Activated CD4-positive, alpha-beta T cell treated with anti-CD3 and anti-CD28 coated beads for 36 hours (primary cell): Measurements from ENCODE around the gene OR52I2. TPM values are rescaled to one million over a fixed set of nuclear protein-coding genes. Genes with fewer than 3 reads are reported as not detected.

Experiments
- ATAC-seq: fragments of 200-7000 bp; cut with Tn5 transposase; one replicate; pipeline ENCODE4 v1.10.0; 2021; ENCODE audit warnings: mild to moderate bottlenecking, moderate library complexity
- CTCF ChIA-PET: fragments of 350-600 bp; sonication (Branson Sonifier 250); formaldehyde crosslinking; loops from one replicate; lab custom pipeline; 2021; ENCODE audit warnings: antibody characterized with exemption; lab: Charles Lee
- POLR2A ChIA-PET: fragments of 350-600 bp; sonication (Branson Sonifier 250); formaldehyde crosslinking; loops from one replicate; lab custom pipeline; 2021; ENCODE audit warnings: antibody characterized with exemption, inconsistent platforms; lab: Charles Lee
- DNase-seq: peaks from one replicate; pipeline ENCODE4 v3.0.0-alpha.2; 2020
- H3K27ac Mint-ChIP-seq: one replicate; pipeline ENCODE4 v1.8.0; 2021; ENCODE audit warnings: mixed read lengths
- H3K27me3 Mint-ChIP-seq: one replicate; pipeline ENCODE4 v1.8.0; 2021; ENCODE audit warnings: mixed read lengths
- H3K36me3 Mint-ChIP-seq: one replicate; pipeline ENCODE4 v1.8.0; 2021; ENCODE audit warnings: low read depth, mixed read lengths
- H3K4me1 Mint-ChIP-seq: one replicate; pipeline ENCODE4 v1.8.0; 2021; ENCODE audit warnings: mixed read lengths
- H3K4me3 Mint-ChIP-seq: one replicate; pipeline ENCODE4 v1.8.0; 2021; ENCODE audit warnings: mild to moderate bottlenecking, moderate library complexity, mixed read lengths
- H3K9me3 Mint-ChIP-seq: one replicate; pipeline ENCODE4 v1.8.0; 2021; ENCODE audit warnings: low read depth, mixed read lengths
- intact Hi-C, 2 experiments: fragments of 100-400 bp; cut with DNase I in 1 of 2; cut with micrococcal nuclease in 1 of 2; formaldehyde crosslinking; loops; one replicate each; pipeline versions ENCODE4 v1.14.2 to v1.15.1; 2022 to 2024; cut with DNase I, micrococcal nuclease
- total RNA-seq, 2 experiments: library from RNA; stranded (reverse); gene quantifications; one replicate each; pipeline ENCODE4 v1.2.3, GENCODE V29; 2021

Gene OR52I2
- total RNA-seq, 2 experiments from 2014 or later, result not detected

GRCh38 chr11:4610258-4610935, 28.9 kb downstream of the OR52I2 start:
- CTCF ChIA-PET, result interaction anchor here (0.7 kb wide), 1 partner anchor 850 kb away, joined by 3 read pairs; no protein-coding TSS in a partner anchor
- Mint-ChIP-seq H3K27me3 (no peaks in the 10 kb centered on the region), H3K4me3 (peak overlapping the region; percentile 60), H3K36me3 (no peaks in the 10 kb centered on the region), H3K4me1 (peaks cover 35% of the 10 kb centered on the region), H3K9me3 (no peaks in the 10 kb centered on the region), H3K27ac (peak overlapping the region; percentile 87)
- POLR2A ChIA-PET, result no interaction called here
- intact Hi-C loops, result no loop called here
- DNase-seq (peak; percentile 56), ATAC-seq (no peak)

DNA sequence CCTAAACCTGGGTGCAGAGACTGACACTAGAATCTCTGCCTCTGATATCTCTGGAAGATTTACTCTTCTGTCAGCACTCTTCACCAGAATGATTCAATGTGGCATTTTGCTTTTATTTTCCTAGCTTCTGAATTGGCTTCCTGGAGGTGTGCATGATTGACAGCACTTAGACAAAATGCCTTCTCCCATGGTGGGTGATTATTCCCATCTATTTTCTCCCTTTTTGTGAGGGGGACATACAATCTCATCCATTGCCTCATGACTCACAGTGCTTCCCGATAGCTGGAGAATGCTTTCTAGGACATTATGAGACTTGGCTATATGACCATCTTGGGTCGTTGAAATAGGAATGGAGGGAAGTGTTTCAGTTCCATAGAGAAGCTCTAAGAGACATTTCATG, 30.4 kb downstream of the OR52I2 start:
- DNase-seq (no peak), ATAC-seq (no peak)
- H3K27ac Mint-ChIP-seq, result no peak overlapping the region
- no peaks in the 10 kb centered on the region for H3K27me3 Mint-ChIP-seq
- no peaks in the 10 kb centered on the region for H3K9me3 Mint-ChIP-seq
- H3K4me1 Mint-ChIP-seq, result peaks cover 25% of the 10 kb centered on the region
- ChIA-PET POLR2A (no interaction called here), CTCF (interaction anchor here (0.5 to 1.9 kb wide), 4 partner anchors 15 to 738 kb away, joined by 3 to 8 read pairs (median 4); no protein-coding TSS in a partner anchor)
- H3K36me3 Mint-ChIP-seq, result no peaks in the 10 kb centered on the region
- intact Hi-C loops, result no loop called here
- H3K4me3 Mint-ChIP-seq, result no peak overlapping the region

- no peak for ATAC-seq
- intact Hi-C loops, result no loop called here
- DNase-seq, result no peak
- peaks cover 7% of the 10 kb centered on the region for H3K27me3 Mint-ChIP-seq
- H3K27ac Mint-ChIP-seq, result no peak overlapping the region
- H3K4me1 Mint-ChIP-seq, result no peaks in the 10 kb centered on the region
- ChIA-PET CTCF (no interaction called here), POLR2A (no interaction called here)
- H3K9me3 Mint-ChIP-seq, result no peaks in the 10 kb centered on the region
- H3K4me3 Mint-ChIP-seq, result no peak overlapping the region
- no peaks in the 10 kb centered on the region for H3K36me3 Mint-ChIP-seq
These were observed 34.4 kb downstream of the OR52I2 start for GRCh38 chr11:4615856-4616444.

DNA sequence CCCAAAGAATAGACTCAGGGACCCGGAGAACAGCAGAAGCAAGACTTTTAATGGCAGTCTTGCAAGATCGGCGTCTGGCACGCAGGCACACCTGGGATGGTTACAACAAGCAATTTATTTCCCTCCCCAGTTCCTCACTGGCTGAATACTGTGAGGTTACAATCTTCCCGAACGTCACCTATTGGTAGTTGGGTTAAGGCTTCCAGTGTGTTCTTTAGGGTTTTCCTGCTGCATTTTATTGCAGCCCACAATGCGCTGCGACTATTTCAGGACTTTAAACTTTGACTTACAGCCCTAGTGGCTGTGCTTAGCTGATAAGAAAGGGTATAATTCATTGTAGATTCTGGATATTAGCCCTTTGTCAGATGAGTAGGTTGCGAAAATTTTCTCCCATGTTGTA, 38.0 kb downstream of the OR52I2 start:
- no peaks in the 10 kb centered on the region for H3K4me1 Mint-ChIP-seq
- no peaks in the 10 kb centered on the region for H3K9me3 Mint-ChIP-seq
- H3K4me3 Mint-ChIP-seq, result no peak overlapping the region
- no peaks in the 10 kb centered on the region for H3K36me3 Mint-ChIP-seq
- intact Hi-C loops, result no loop called here
- ChIA-PET POLR2A (no interaction called here), CTCF (no interaction called here)
- peaks cover 12% of the 10 kb centered on the region for H3K27me3 Mint-ChIP-seq
- DNase-seq (no peak), ATAC-seq (no peak)
- no peak overlapping the region for H3K27ac Mint-ChIP-seq

DNA sequence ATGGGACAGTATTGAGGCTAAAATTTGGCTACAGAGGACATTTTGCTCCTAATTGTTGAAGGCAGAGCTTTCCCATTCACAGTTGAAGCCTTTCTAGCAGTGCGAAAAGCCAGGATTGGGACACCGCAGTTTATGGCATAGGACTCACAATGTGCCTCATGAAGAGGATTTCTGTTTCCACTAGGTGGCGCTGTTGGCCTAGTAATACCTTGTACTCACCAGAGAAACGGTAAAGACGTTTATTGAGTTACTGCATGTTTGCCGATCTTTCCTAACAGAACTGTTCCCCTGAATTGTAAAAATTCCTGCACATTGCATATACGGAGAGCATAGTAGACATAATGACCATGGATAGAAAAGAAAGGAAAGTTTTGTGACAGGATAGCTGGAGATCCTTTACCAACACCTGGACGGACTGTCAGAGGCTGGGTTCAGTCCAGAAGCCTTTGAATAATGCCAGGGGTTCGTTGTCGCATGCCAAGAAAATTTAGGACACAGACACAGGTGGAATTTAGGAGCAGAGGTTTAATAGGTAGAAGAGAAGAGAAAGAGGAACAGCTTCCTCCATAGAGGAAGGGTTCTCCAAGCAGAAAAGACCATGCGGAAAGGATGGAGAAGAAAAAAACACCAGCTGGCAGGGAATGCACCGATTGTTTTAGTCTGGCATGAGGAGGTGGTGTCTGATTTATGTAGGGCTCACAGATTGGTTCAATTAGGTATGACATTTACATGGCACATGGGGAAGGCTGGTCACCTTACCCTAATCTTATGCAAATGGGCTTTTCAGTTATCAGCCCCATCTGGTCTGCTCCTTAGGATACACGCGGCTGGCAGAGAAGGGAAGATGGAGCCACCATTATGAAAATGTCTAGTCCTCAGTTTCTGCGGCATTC, 44.9 kb downstream of the OR52I2 start:
- ChIA-PET CTCF (interaction anchor here (0.7 to 5.6 kb wide), 10 partner anchors 11 to 754 kb away, joined by 3 to 44 read pairs (median 4); partner anchors contain the start of genes OR51D1 and TRIM68), POLR2A (no interaction called here)
- no peak overlapping the region for H3K27ac Mint-ChIP-seq
- peak; percentile 42 for ATAC-seq
- peaks cover 38% of the 10 kb centered on the region for H3K27me3 Mint-ChIP-seq
- no peaks in the 10 kb centered on the region for H3K36me3 Mint-ChIP-seq
- intact Hi-C loops, result loop anchor here in 1 of 2 experiments (1.0 kb wide), 1 partner anchor 754 kb away; no protein-coding TSS in a partner anchor
- no peaks in the 10 kb centered on the region for H3K4me1 Mint-ChIP-seq
- H3K4me3 Mint-ChIP-seq, result no peak overlapping the region
- peak; percentile 81 for DNase-seq
- H3K9me3 Mint-ChIP-seq, result peaks cover 9% of the 10 kb centered on the region

- DNase-seq (no peak), ATAC-seq (no peak)
- Mint-ChIP-seq H3K27me3 (peaks cover 11% of the 10 kb centered on the region), H3K4me3 (no peak overlapping the region), H3K9me3 (no peaks in the 10 kb centered on the region), H3K27ac (no peak overlapping the region), H3K36me3 (no peaks in the 10 kb centered on the region), H3K4me1 (no peaks in the 10 kb centered on the region)
- POLR2A ChIA-PET, result no interaction called here
- intact Hi-C loops, result loop anchor here (5.0 to 10.0 kb wide), 3 partner anchors 449 to 1171 kb away; partner anchors contain the start of gene OR52N2 (in 2 of the 2)
- CTCF ChIA-PET, result interaction anchor here (0.6 to 3.6 kb wide), 16 partner anchors 10 to 1304 kb away, joined by 3 to 44 read pairs (median 4); no protein-coding TSS in a partner anchor
These were observed 54.6 kb downstream of the OR52I2 start for GRCh38 chr11:4636136-4636535.

- DNase-seq, result peak; percentile 84
- ChIA-PET POLR2A (no interaction called here), CTCF (interaction anchor here (0.5 to 3.6 kb wide), 24 partner anchors 8 to 1254 kb away, joined by 3 to 44 read pairs (median 4); no protein-coding TSS in a partner anchor)
- H3K4me1 Mint-ChIP-seq, result no peaks in the 10 kb centered on the region
- H3K27me3 Mint-ChIP-seq, result peaks cover 9% of the 10 kb centered on the region
- intact Hi-C loops, result loop anchor here (1.0 to 10.0 kb wide), 5 partner anchors 189 to 1170 kb away; partner anchors contain the start of gene OR52N2 (in 2 of the 2)
- peak; percentile 99 for ATAC-seq
- H3K27ac Mint-ChIP-seq, result no peak within 1 kb of the TSS
- H3K36me3 Mint-ChIP-seq, result no peaks in the 10 kb centered on the region
- no peaks in the 10 kb centered on the region for H3K9me3 Mint-ChIP-seq
- no peak within 1 kb of the TSS for H3K4me3 Mint-ChIP-seq
These were observed 55.6 kb downstream of the OR52I2 start, which contains the start of gene OR51D1 for GRCh38 chr11:4636962-4637661. Gene OR51D1, plus strand, starts transcription at chr11:4637477. Its CDS starts 2,314 bp downstream, at chr11:4639791.

DNA sequence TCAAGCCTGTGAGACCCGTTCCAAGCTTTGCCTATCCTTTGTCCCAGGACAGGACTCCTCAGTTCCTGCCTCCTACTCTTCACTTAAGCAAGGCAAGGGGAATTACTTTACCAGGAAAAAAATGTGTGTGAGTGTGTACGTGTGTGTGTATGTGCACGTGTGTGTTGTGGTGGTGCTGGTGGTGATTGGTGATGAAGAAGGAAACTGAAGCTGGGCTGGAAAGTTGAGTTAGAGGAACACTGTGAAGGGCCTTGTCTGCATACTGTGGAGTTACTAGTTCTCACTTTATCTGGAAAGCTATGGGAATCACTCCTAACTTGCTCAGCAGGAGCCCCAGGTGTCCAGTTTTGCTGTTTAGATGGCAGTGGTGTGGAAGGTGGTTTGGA, 56.1 kb downstream of the OR52I2 start:
- intact Hi-C loops, result loop anchor here (1.0 to 10.0 kb wide), 5 partner anchors 189 to 1170 kb away; partner anchors contain the start of gene OR52N2 (in 2 of the 2)
- CTCF ChIA-PET, result interaction anchor here (0.6 to 3.6 kb wide), 8 partner anchors 10 to 742 kb away, joined by 3 to 44 read pairs (median 4); no protein-coding TSS in a partner anchor
- no peak overlapping the region for H3K27ac Mint-ChIP-seq
- H3K9me3 Mint-ChIP-seq, result no peaks in the 10 kb centered on the region
- no peaks in the 10 kb centered on the region for H3K36me3 Mint-ChIP-seq
- H3K4me3 Mint-ChIP-seq, result no peak overlapping the region
- no peaks in the 10 kb centered on the region for H3K4me1 Mint-ChIP-seq
- POLR2A ChIA-PET, result no interaction called here
- ATAC-seq, result no peak
- peaks cover 7% of the 10 kb centered on the region for H3K27me3 Mint-ChIP-seq
- no peak for DNase-seq

- CTCF ChIA-PET, result no interaction called here
- Mint-ChIP-seq H3K27me3 (peaks cover 9% of the 10 kb centered on the region), H3K9me3 (no peaks in the 10 kb centered on the region), H3K4me1 (no peaks in the 10 kb centered on the region), H3K36me3 (no peaks in the 10 kb centered on the region), H3K27ac (no peak overlapping the region), H3K4me3 (no peak overlapping the region)
- ATAC-seq (no peak), DNase-seq (no peak)
- intact Hi-C loops, result loop anchor here (5.0 to 10.0 kb wide), 3 partner anchors 453 to 1167 kb away; partner anchors contain the start of gene OR52N2 (in 2 of the 2)
- POLR2A ChIA-PET, result no interaction called here
These were observed 58.4 kb downstream of the OR52I2 start for GRCh38 chr11:4639931-4640330.

DNA sequence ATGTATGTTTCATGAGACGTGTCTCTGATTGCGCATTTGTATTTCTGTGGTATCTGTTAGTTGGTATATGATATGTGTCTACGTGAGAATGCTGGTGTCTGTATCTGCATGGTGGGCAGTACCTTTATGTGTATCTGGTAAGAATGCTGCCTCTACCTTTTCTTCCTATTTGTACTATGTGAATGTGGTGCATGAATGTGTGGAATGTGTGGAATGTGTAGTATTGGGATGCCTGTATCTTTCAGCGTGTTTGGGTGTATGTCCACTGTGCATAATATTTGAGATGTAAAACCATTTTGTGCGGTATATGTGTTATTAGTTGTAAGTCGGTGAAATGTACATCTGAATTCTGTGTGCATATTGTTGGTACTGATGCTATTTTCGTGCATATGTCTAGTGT, 60.0 kb downstream of the OR52I2 start:
- peaks cover 11% of the 10 kb centered on the region for H3K27me3 Mint-ChIP-seq
- POLR2A ChIA-PET, result no interaction called here
- no peaks in the 10 kb centered on the region for H3K4me1 Mint-ChIP-seq
- H3K4me3 Mint-ChIP-seq, result no peak overlapping the region
- ATAC-seq, result no peak
- intact Hi-C loops, result no loop called here
- H3K36me3 Mint-ChIP-seq, result no peaks in the 10 kb centered on the region
- no peak overlapping the region for H3K27ac Mint-ChIP-seq
- DNase-seq, result no peak
- H3K9me3 Mint-ChIP-seq, result no peaks in the 10 kb centered on the region
- CTCF ChIA-PET, result interaction anchor here (0.8 kb wide), 1 partner anchor 43 kb away, joined by 3 read pairs; no protein-coding TSS in a partner anchor
